H9 (cell line): ENCODE results near the gene DTYMK. TPM values are rescaled to one million over a fixed set of nuclear protein-coding genes. Genes with fewer than 3 reads are reported as not detected.

Source experiments
- DNase-seq: peaks from one replicate; pipeline ENCODE4 v3.0.0-alpha.2; 2017
- H2AFZ ChIP-seq: one replicate; pipeline ENCODE4 v1.6.1; 2013; ENCODE audit warnings: mild to moderate bottlenecking, low read length, control low read depth, moderate library complexity
- H2AK5ac ChIP-seq: 2 replicates; pipeline ENCODE4 v1.6.1; 2013; ENCODE audit warnings: low read length, control low read depth, mixed read lengths; ENCODE audit not compliant: insufficient read length
- H2BK120ac ChIP-seq: one replicate; pipeline ENCODE4 v1.6.1; 2013; ENCODE audit warnings: low read depth, mild to moderate bottlenecking, low read length, control low read depth, inconsistent platforms; ENCODE audit not compliant: poor library complexity, severe bottlenecking
- H2BK12ac ChIP-seq: 2 replicates; pipeline ENCODE4 v1.6.1; 2013; ENCODE audit warnings: low read length, control low read depth, mixed read lengths, low read depth; ENCODE audit not compliant: insufficient read length
- H2BK15ac ChIP-seq: 2 replicates; pipeline ENCODE4 v1.6.1; 2013; ENCODE audit warnings: low read depth, low read length, control low read depth
- H2BK20ac ChIP-seq: one replicate; pipeline ENCODE4 v1.6.1; 2013; ENCODE audit warnings: low read depth, mild to moderate bottlenecking, low read length, control low read depth, inconsistent platforms; ENCODE audit not compliant: poor library complexity, severe bottlenecking
- H2BK5ac ChIP-seq: 2 replicates; pipeline ENCODE4 v1.6.1; 2013; ENCODE audit warnings: low read length, control low read depth, mixed read lengths; ENCODE audit not compliant: insufficient read length
- H3K14ac ChIP-seq: 2 replicates; pipeline ENCODE4 v1.6.1; 2013; ENCODE audit warnings: low read length, control low read depth; ENCODE audit not compliant: insufficient read depth
- H3K18ac ChIP-seq: 2 replicates; pipeline ENCODE4 v1.6.1; 2013; ENCODE audit warnings: low read depth, mild to moderate bottlenecking, mixed read lengths, low read length, control low read depth; ENCODE audit not compliant: insufficient read length
- H3K23ac ChIP-seq: 2 replicates; pipeline ENCODE4 v1.6.1; 2013; ENCODE audit warnings: low read length, control low read depth, mixed read lengths, low read depth; ENCODE audit not compliant: insufficient read length
- H3K23me2 ChIP-seq: 2 replicates; pipeline ENCODE4 v1.6.1; 2013; ENCODE audit warnings: low read depth, mild to moderate bottlenecking, mixed read lengths, low read length, control low read depth; ENCODE audit not compliant: insufficient read length, poor library complexity, severe bottlenecking
- H3K27ac ChIP-seq: 2 replicates; pipeline ENCODE4 v1.5.1; 2013; ENCODE audit warnings: low read length, control low read depth, mixed read lengths, low read depth; ENCODE audit not compliant: insufficient read length
- H3K27me3 ChIP-seq: 2 replicates; pipeline ENCODE4 v1.6.1; 2013; ENCODE audit warnings: low read length, control low read depth, inconsistent platforms; ENCODE audit not compliant: insufficient read depth
- H3K4ac ChIP-seq: 2 replicates; pipeline ENCODE4 v1.6.1; 2013; ENCODE audit warnings: low read depth, mild to moderate bottlenecking, control low read depth, inconsistent platforms, low read length, moderate library complexity
- H3K4me1 ChIP-seq: 2 replicates; pipeline ENCODE4 v1.6.1; 2013; ENCODE audit warnings: low read length, control low read depth, inconsistent platforms; ENCODE audit not compliant: insufficient read depth
- H3K4me2 ChIP-seq: 2 replicates; pipeline ENCODE4 v1.6.1; 2013; ENCODE audit warnings: low read length, control low read depth, mixed read lengths; ENCODE audit not compliant: insufficient read length, insufficient read depth
- H3K56ac ChIP-seq: 2 replicates; pipeline ENCODE4 v1.6.1; 2013; ENCODE audit warnings: low read depth, mild to moderate bottlenecking, mixed read lengths, low read length, control low read depth; ENCODE audit not compliant: insufficient read length
- H3K79me1 ChIP-seq: 2 replicates; pipeline ENCODE4 v1.6.1; 2013; ENCODE audit warnings: low read depth, mild to moderate bottlenecking, moderate library complexity, low read length, control low read depth, inconsistent platforms; ENCODE audit not compliant: insufficient read depth, poor library complexity, severe bottlenecking
- H3K79me2 ChIP-seq: 2 replicates; pipeline ENCODE4 v1.6.1; 2013; ENCODE audit warnings: low read length, control low read depth, inconsistent platforms; ENCODE audit not compliant: insufficient read depth
- H3K9ac ChIP-seq: 2 replicates; pipeline ENCODE4 v1.6.1; 2013; ENCODE audit warnings: low read length, control low read depth, mixed read lengths; ENCODE audit not compliant: insufficient read length; ENCODE audit errors: extremely low read depth
- H3K9me3 ChIP-seq: one replicate; pipeline ENCODE4 v1.6.1; 2013; ENCODE audit warnings: low read depth, low read length, inconsistent platforms; ENCODE audit not compliant: control insufficient read depth
- H3T11ph ChIP-seq: one replicate; pipeline ENCODE4 v1.6.1; 2013; ENCODE audit warnings: mild to moderate bottlenecking, low read length, control low read depth, inconsistent platforms
- H4K20me1 ChIP-seq: one replicate; pipeline ENCODE4 v1.6.1; 2013; ENCODE audit not compliant: control insufficient read depth, insufficient read length, insufficient read depth
- H4K5ac ChIP-seq: 2 replicates; pipeline ENCODE4 v1.6.1; 2013; ENCODE audit warnings: low read depth, mild to moderate bottlenecking, mixed read lengths, low read length, control low read depth; ENCODE audit not compliant: insufficient read length
- H4K8ac ChIP-seq: replicated peaks from 2 replicates; pipeline ENCODE4 v1.6.1; 2013; ENCODE audit warnings: low read length, control low read depth, mixed read lengths, low read depth; ENCODE audit not compliant: insufficient read length
- H4K91ac ChIP-seq: 2 replicates; pipeline ENCODE4 v1.6.1; 2013; ENCODE audit warnings: low read depth, mild to moderate bottlenecking, moderate library complexity, mixed read lengths, low read length, control low read depth; ENCODE audit not compliant: insufficient read length
- H3K27ac Mint-ChIP-seq, 3 experiments: 2 replicates in 2 of 3; 3 replicates in 1 of 3; pipeline ENCODE4 v1.8.0; 2020 to 2021; ENCODE audit warnings: mixed read lengths in 3 of 3, mild to moderate bottlenecking in 1 of 3, moderate library complexity in 1 of 3
- H3K27me3 Mint-ChIP-seq: 2 replicates; pipeline ENCODE4 v1.8.0; 2021; ENCODE audit warnings: low read depth, mild to moderate bottlenecking, moderate library complexity, mixed read lengths
- H3K36me3 Mint-ChIP-seq, 3 experiments: 2 replicates in 2 of 3; 3 replicates in 1 of 3; pipeline ENCODE4 v1.8.0; 2020 to 2021; ENCODE audit warnings: low read depth in 3 of 3, mixed read lengths in 3 of 3; ENCODE audit not compliant: insufficient read depth in 1 of 3
- H3K4me1 Mint-ChIP-seq, 2 experiments: 2 replicates each; pipeline ENCODE4 v1.8.0; 2020; ENCODE audit warnings: mixed read lengths in 2 of 2
- H3K4me3 Mint-ChIP-seq, 2 experiments: 2 replicates in 1 of 2; 3 replicates in 1 of 2; pipeline ENCODE4 v1.8.0; 2020 to 2021; ENCODE audit warnings: mild to moderate bottlenecking in 2 of 2, mixed read lengths in 2 of 2, moderate library complexity in 1 of 2
- H3K9me3 Mint-ChIP-seq, 2 experiments: 2 replicates in 1 of 2; 3 replicates in 1 of 2; pipeline ENCODE4 v1.8.0; 2020; ENCODE audit warnings: mild to moderate bottlenecking in 2 of 2, mixed read lengths in 2 of 2, moderate library complexity in 1 of 2
- CTCF ChIP-seq: fragments of 200-600 bp; sonication (generic); conservative IDR thresholded peaks from 3 replicates; pipeline ENCODE4 v1.8.0; 2021; ENCODE audit warnings: antibody characterized with exemption, mild to moderate bottlenecking
- WGBS: extraction: QIAGEN DNeasy Blood & Tissue Kit; methylation state at CpG from one replicate; pipeline ENCODE4 v1.1.7; 2013; ENCODE audit warnings: missing lambda C conversion rate, low lambda C conversion rate, mixed read lengths; ENCODE audit not compliant: insufficient read length; ENCODE audit errors: extremely low coverage; 5-methylcytosine and 5-hydroxymethylcytosine counted together
- total RNA-seq: library from RNA; stranded (reverse); gene quantifications from 2 replicates; pipeline ENCODE4 v1.2.1, GENCODE V29; 2021

The DTYMK gene
- total RNA-seq, 1 experiment from 2014 or later: 76.0 TPM

GRCh38 chr2:241724975-241725870 lies 38.6 kb upstream of the DTYMK start:
- no peak overlapping the region for H4K5ac ChIP-seq
- H3K27ac Mint-ChIP-seq: peak overlapping the region in 2 of 3 experiments; percentile 70 to 77; a peak in 1 of 7 replicates
- no peak overlapping the region for H3K4ac ChIP-seq
- no peak overlapping the region for H4K8ac ChIP-seq
- no peaks in the 10 kb centered on the region for H4K20me1 ChIP-seq
- H2AFZ ChIP-seq: no peak overlapping the region
- no peak overlapping the region for H3K56ac ChIP-seq
- no peak overlapping the region for H2BK5ac ChIP-seq
- peaks cover 20 to 26% of the 10 kb centered on the region in 2 experiments for H3K9me3 Mint-ChIP-seq
- no peak overlapping the region for H3K4me2 ChIP-seq
- no CpG with 5 or more reads among the region's 76 CpGs for WGBS
- H3K23me2 ChIP-seq: no peaks in the 10 kb centered on the region
- H2BK120ac ChIP-seq: no peak overlapping the region
- H2AK5ac ChIP-seq: no peak overlapping the region
- no peak overlapping the region for H3K9ac ChIP-seq
- no peak for DNase-seq
- no peaks in the 10 kb centered on the region for H3K79me1 ChIP-seq
- H4K91ac ChIP-seq: no peak overlapping the region
- peaks cover 9% of the 10 kb centered on the region for H3K9me3 ChIP-seq
- no peaks in the 10 kb centered on the region for H3K4me1 ChIP-seq
- H3T11ph ChIP-seq: no peak overlapping the region
- no peak overlapping the region for H3K27ac ChIP-seq
- H3K14ac ChIP-seq: no peak overlapping the region
- no peak for TF ChIP-seq CTCF
- H2BK15ac ChIP-seq: no peak overlapping the region
- H3K4me1 Mint-ChIP-seq: 0 out of 4 replicates have a peak, but pooled peaks cover 0 to 2% of the 10 kb centered on the region in 2 experiments
- no peaks in the 10 kb centered on the region for H3K27me3 ChIP-seq
- peaks cover 39 to 66% (median 60%) of the 10 kb centered on the region in 3 experiments for H3K36me3 Mint-ChIP-seq
- H3K27me3 Mint-ChIP-seq: no peaks in the 10 kb centered on the region
- no peak overlapping the region for H2BK20ac ChIP-seq
- no peak overlapping the region for H3K4me3 Mint-ChIP-seq
- no peak overlapping the region for H3K18ac ChIP-seq
- H3K79me2 ChIP-seq: no peaks in the 10 kb centered on the region
- no peak overlapping the region for H2BK12ac ChIP-seq
- no peak overlapping the region for H3K23ac ChIP-seq
